ENCODE data around the gene TGFB1I1. TPM values are rescaled to one million over a fixed set of nuclear protein-coding genes. Genes with fewer than 3 reads are reported as not detected.
A peak's percentile ranks its signal among the peaks of the same experiment; 100 is the strongest.

The TGFB1I1 gene
- total RNA-seq, 2 donors from 2014 or later = 7.4 to 42.8 TPM

GRCh38 chr16:31465788-31466370 lies 6.1 kb upstream of the TGFB1I1 start:
- intact Hi-C loops (cut with DNase I, micrococcal nuclease) = no loop called here
- DNase-seq = no peak

GRCh38 chr16:31466381-31466841 lies 5.5 kb upstream of the TGFB1I1 start:
- DNase-seq = no peak
- intact Hi-C loops (cut with DNase I, micrococcal nuclease) = no loop called here
- no peak for ATAC-seq

More at GRCh38 chr16:31465788-31466370, 6.1 kb upstream of the TGFB1I1 start:
- ATAC-seq = no peak

- intact Hi-C loops (cut with DNase I, micrococcal nuclease) = no loop called here
- no peak for DNase-seq
- ATAC-seq = no peak
Measured at GRCh38 chr16:31467151-31467773, 4.7 kb upstream of the TGFB1I1 start.

- ATAC-seq (no peak), DNase-seq (no peak)
- intact Hi-C loops (cut with DNase I, micrococcal nuclease) = no loop called here
Measured at GRCh38 chr16:31467858-31468257, 4.1 kb upstream of the TGFB1I1 start.

- ATAC-seq (no peak), DNase-seq (no peak)
- intact Hi-C loops (cut with DNase I, micrococcal nuclease) = no loop called here
Measured at GRCh38 chr16:31470615-31471014, 1.3 kb upstream of the TGFB1I1 start.

GRCh38 chr16:31471241-31471874 lies 594 bp upstream of the TGFB1I1 start:
- intact Hi-C loops (cut with DNase I, micrococcal nuclease) = no loop called here
- DNase-seq (peak in 1 of 2 donors; percentile 23), ATAC-seq (no peak)

GRCh38 chr16:31472709-31473203 lies 804 bp downstream of the TGFB1I1 start:
- DNase-seq (peak; percentile 89 to 95), ATAC-seq (peak; percentile 48)
- intact Hi-C loops (cut with DNase I, micrococcal nuclease) = no loop called here

- no peak for DNase-seq
- intact Hi-C loops (cut with DNase I, micrococcal nuclease) = no loop called here
Measured at GRCh38 chr16:31473264-31473984, 1.5 kb downstream of the TGFB1I1 start.

GRCh38 chr16:31474173-31474714 lies 2.3 kb downstream of the TGFB1I1 start:
- ATAC-seq = no peak
- intact Hi-C loops (cut with DNase I, micrococcal nuclease) = no loop called here
- no peak for DNase-seq

More at GRCh38 chr16:31473264-31473984, 1.5 kb downstream of the TGFB1I1 start:
- no peak for ATAC-seq

GRCh38 chr16:31474773-31475738 lies 3.1 kb downstream of the TGFB1I1 start:
- intact Hi-C loops (cut with DNase I, micrococcal nuclease) = no loop called here
- ATAC-seq = no peak
- no peak for DNase-seq

- ATAC-seq = peak; percentile 22
- intact Hi-C loops (cut with DNase I, micrococcal nuclease) = no loop called here
Measured at GRCh38 chr16:31475946-31476302, 4.0 kb downstream of the TGFB1I1 start.

GRCh38 chr16:31476303-31477219 lies 4.6 kb downstream of the TGFB1I1 start:
- intact Hi-C loops (cut with DNase I, micrococcal nuclease) = no loop called here
- ATAC-seq = peak; percentile 78
- DNase-seq = peak; percentile 93 to 98

More at GRCh38 chr16:31475946-31476302, 4.0 kb downstream of the TGFB1I1 start:
- peak; percentile 73 to 75 for DNase-seq

- peak; percentile 92 to 93 for DNase-seq
- intact Hi-C loops (cut with DNase I, micrococcal nuclease) = no loop called here
- peak; percentile 77 for ATAC-seq
Measured at GRCh38 chr16:31477220-31478216, 5.6 kb downstream of the TGFB1I1 start.

GRCh38 chr16:31478956-31479355 lies 7.0 kb downstream of the TGFB1I1 start:
- no peak for ATAC-seq
- DNase-seq = no peak
- intact Hi-C loops (cut with DNase I, micrococcal nuclease) = no loop called here

GRCh38 chr16:31479751-31480150 lies 7.8 kb downstream of the TGFB1I1 start:
- ATAC-seq = no peak
- DNase-seq = no peak
- intact Hi-C loops (cut with DNase I, micrococcal nuclease) = no loop called here
